Muscle of leg (tissue), 11 donors: ENCODE measurements around the gene TPCN1. TPM values are rescaled to one million over a fixed set of nuclear protein-coding genes. Genes with fewer than 3 reads are reported as not detected.

Experiments used
- DNase-seq: peaks from one replicate; pipeline ENCODE4 v3.0.0; 2013
- H3K27ac ChIP-seq: one replicate; pipeline ENCODE4 v1.5.1; 2013; ENCODE audit warnings: mild to moderate bottlenecking, low read length, control low read depth
- H3K27me3 ChIP-seq: one replicate; pipeline ENCODE4 v1.6.1; 2013; ENCODE audit warnings: low read length; ENCODE audit not compliant: control insufficient read depth, insufficient read depth
- H3K36me3 ChIP-seq: one replicate; pipeline ENCODE4 v1.6.1; 2013; ENCODE audit warnings: low read length; ENCODE audit not compliant: control insufficient read depth, insufficient read depth
- H3K4me1 ChIP-seq: one replicate; pipeline ENCODE4 v1.6.1; 2013; ENCODE audit warnings: low read length; ENCODE audit not compliant: control insufficient read depth, insufficient read depth
- H3K4me3 ChIP-seq: one replicate; pipeline ENCODE4 v1.5.1; 2013; ENCODE audit warnings: low read length, control low read depth
- H3K9me3 ChIP-seq: replicated peaks from 2 replicates; pipeline ENCODE4 v1.6.1; 2013; ENCODE audit warnings: low read depth, low read length; ENCODE audit not compliant: control insufficient read depth
- WGBS: methylation state at CpG from one replicate; pipeline ENCODE4 v1.1.5; 2013; ENCODE audit warnings: missing lambda C conversion rate; ENCODE audit not compliant: insufficient coverage; 5-methylcytosine and 5-hydroxymethylcytosine counted together
- polyA plus RNA-seq, 8 donors: library from polyadenylated mRNA; unstranded; fragments of 120-200 nt; gene quantifications; one replicate each; pipeline versions ENCODE4 v1.2.1 to v1.2.3, GENCODE V29; 2013; ENCODE audit warnings: inconsistent platforms in 1 of 8, low replicate concordance in 1 of 8; ENCODE audit not compliant: insufficient read length in 8 of 8, insufficient read depth in 1 of 8
- total RNA-seq: library from RNA; stranded (reverse); fragments of 120-200 nt; gene quantifications from one replicate; pipeline ENCODE4 v1.2.4, GENCODE V29; 2013

Gene TPCN1
- total and polyA plus RNA-seq, 9 donors = 17.1 to 46.1 (median 31.4) TPM

- H3K9me3 ChIP-seq = peaks cover 2% of the 10 kb centered on the region
- peaks cover 59% of the 10 kb centered on the region for H3K36me3 ChIP-seq
- peaks cover 83% of the 10 kb centered on the region for H3K4me1 ChIP-seq
- no peak for DNase-seq
- H3K27ac ChIP-seq = peak overlapping the region; percentile 87
- 74% methylated on average over 17 of the region's 18 CpGs for WGBS
- H3K4me3 ChIP-seq = no peak overlapping the region
- H3K27me3 ChIP-seq = no peaks in the 10 kb centered on the region
Measured at GRCh38 chr12:113232089-113232839, 11.0 kb downstream of the TPCN1 start.

GRCh38 chr12:113232840-113233585 is 11.7 kb downstream of the TPCN1 start:
- Histone ChIP-seq H3K4me3 (no peak overlapping the region), H3K27me3 (no peaks in the 10 kb centered on the region), H3K9me3 (peaks cover 2% of the 10 kb centered on the region), H3K36me3 (peaks cover 51% of the 10 kb centered on the region), H3K27ac (peak overlapping the region; percentile 87), H3K4me1 (peaks cover 80% of the 10 kb centered on the region)
- 49% methylated on average over 19 of the region's 25 CpGs for WGBS
- peak; percentile 84 for DNase-seq

GRCh38 chr12:113233967-113234366 is 12.7 kb downstream of the TPCN1 start:
- WGBS = 69% methylated on average over 2 of the region's 4 CpGs
- DNase-seq = no peak
- no peaks in the 10 kb centered on the region for H3K27me3 ChIP-seq
- peaks cover 76% of the 10 kb centered on the region for H3K4me1 ChIP-seq
- peaks cover 48% of the 10 kb centered on the region for H3K36me3 ChIP-seq
- H3K9me3 ChIP-seq = peaks cover 2% of the 10 kb centered on the region
- H3K27ac ChIP-seq = peak overlapping the region; percentile 87
- no peak overlapping the region for H3K4me3 ChIP-seq

GRCh38 chr12:113234483-113234882 is 13.2 kb downstream of the TPCN1 start:
- WGBS = 58% methylated on average over 2 of the region's 4 CpGs
- no peak overlapping the region for H3K27ac ChIP-seq
- no peak overlapping the region for H3K4me3 ChIP-seq
- no peak for DNase-seq
- H3K9me3 ChIP-seq = peaks cover 2% of the 10 kb centered on the region
- H3K27me3 ChIP-seq = no peaks in the 10 kb centered on the region
- peaks cover 76% of the 10 kb centered on the region for H3K4me1 ChIP-seq
- H3K36me3 ChIP-seq = peaks cover 48% of the 10 kb centered on the region

- Histone ChIP-seq H3K4me3 (no peak overlapping the region), H3K27ac (no peak overlapping the region), H3K4me1 (peaks cover 78% of the 10 kb centered on the region), H3K36me3 (peaks cover 37% of the 10 kb centered on the region), H3K27me3 (no peaks in the 10 kb centered on the region), H3K9me3 (peaks cover 2% of the 10 kb centered on the region)
- no peak for DNase-seq
- 90% methylated on average over 6 of the region's 6 CpGs for WGBS
Measured at GRCh38 chr12:113235976-113236375, 14.7 kb downstream of the TPCN1 start.

GRCh38 chr12:113236539-113237399 is 15.5 kb downstream of the TPCN1 start:
- WGBS = 72% methylated on average over 3 of the region's 5 CpGs
- no peaks in the 10 kb centered on the region for H3K9me3 ChIP-seq
- H3K36me3 ChIP-seq = peaks cover 29% of the 10 kb centered on the region
- no peak overlapping the region for H3K27ac ChIP-seq
- peaks cover 78% of the 10 kb centered on the region for H3K4me1 ChIP-seq
- no peaks in the 10 kb centered on the region for H3K27me3 ChIP-seq
- no peak for DNase-seq
- no peak overlapping the region for H3K4me3 ChIP-seq

GRCh38 chr12:113237748-113238147 is 16.5 kb downstream of the TPCN1 start:
- DNase-seq = no peak
- Histone ChIP-seq H3K9me3 (no peaks in the 10 kb centered on the region), H3K4me3 (no peak overlapping the region), H3K4me1 (peaks cover 78% of the 10 kb centered on the region), H3K27me3 (no peaks in the 10 kb centered on the region), H3K36me3 (peaks cover 26% of the 10 kb centered on the region), H3K27ac (no peak overlapping the region)
- 67% methylated on average over 2 of the region's 4 CpGs for WGBS

- H3K27me3 ChIP-seq = no peaks in the 10 kb centered on the region
- peaks cover 26% of the 10 kb centered on the region for H3K36me3 ChIP-seq
- no peak overlapping the region for H3K27ac ChIP-seq
- no peak for DNase-seq
- peaks cover 75% of the 10 kb centered on the region for H3K4me1 ChIP-seq
- H3K9me3 ChIP-seq = no peaks in the 10 kb centered on the region
- no peak overlapping the region for H3K4me3 ChIP-seq
- 67% methylated on average over 2 of the region's 3 CpGs for WGBS
Measured at GRCh38 chr12:113238309-113238708, 17.0 kb downstream of the TPCN1 start.

GRCh38 chr12:113239288-113239771 is 18.1 kb downstream of the TPCN1 start:
- no peak for DNase-seq
- no CpG with 5 or more reads among the region's 3 CpGs for WGBS
- Histone ChIP-seq H3K4me3 (no peak overlapping the region), H3K27me3 (no peaks in the 10 kb centered on the region), H3K4me1 (peaks cover 72% of the 10 kb centered on the region), H3K36me3 (peaks cover 22% of the 10 kb centered on the region), H3K9me3 (no peaks in the 10 kb centered on the region), H3K27ac (peak overlapping the region; percentile 71)
